GM23248 (cell line): ENCODE results near the gene QPCTL.

Experiments
- EZH2 ChIP-seq: fragments of 200-600 bp; sonication (generic); IDR thresholded peaks from 2 replicates; pipeline ENCODE4 v1.6.1; 2018; ENCODE audit warnings: antibody characterized with exemption, mild to moderate bottlenecking; ENCODE audit not compliant: insufficient read depth, poor library complexity, severe bottlenecking
- EZH2phosphoT487 ChIP-seq: fragments of 200-600 bp; sonication (generic); IDR thresholded peaks from 2 replicates; pipeline ENCODE4 v1.6.1; 2018; ENCODE audit warnings: antibody characterized with exemption, moderate library complexity, mild to moderate bottlenecking, low read depth; ENCODE audit not compliant: insufficient read depth

- TF ChIP-seq EZH2 (no peak), EZH2phosphoT487 (no peak)
Measured at GRCh38 chr19:45712699-45713067, 20.2 kb downstream of the QPCTL start.
